ENCODE results near the gene EXOC7. TPM values are rescaled to one million over a fixed set of nuclear protein-coding genes. Genes with fewer than 3 reads are reported as not detected.

The EXOC7 gene
- total RNA-seq: 100 to 1,000 TPM in 1 of 2 donors, 10 to 100 TPM in 1; 98.8 to 138 TPM
- polyA plus RNA-seq: 100 to 1,000 TPM in 1 of 2 donors, 10 to 100 TPM in 1; 25.7 to 102 TPM
- long read RNA-seq, donor 1, full-length matches to known transcripts: 187 of 441 reads
- long read RNA-seq, donor 1, partial matches to known transcripts: 22 of 441 reads
- long read RNA-seq, donor 1, other reads (novel, unspliced or antisense): 232 of 441 reads
- long read RNA-seq, donor 2, full-length matches to known transcripts: 65 of 181 reads
- long read RNA-seq, donor 2, partial matches to known transcripts: 16 of 181 reads
- long read RNA-seq, donor 2, other reads (novel, unspliced or antisense): 100 of 181 reads

- peak within 1 kb of the TSS in 1 of 2 donors; percentile 22 for H3K27ac ChIP-seq (ENCODE audit: low read depth in 1 of 2, low read length in 2 of 2)
- no peaks in the 10 kb centered on the region for H3K9me3 ChIP-seq (ENCODE audit: control insufficient read depth, low read length)
- peaks cover 0 to 2% of the 10 kb centered on the region in 2 donors for H3K4me1 ChIP-seq (ENCODE audit: control insufficient read depth in 1 of 2, insufficient read depth in 2 of 2, low read length in 2 of 2)
- H3K27me3 ChIP-seq (ENCODE audit: control insufficient read depth in 1 of 2, insufficient read depth in 2 of 2, low read length in 1 of 2): no peaks in the 10 kb centered on the region
- DNase-seq (peak; percentile 94 to 98), ATAC-seq (ENCODE audit: low FRiP score) (peak; percentile 97)
- WGBS, 2 donors: 3 to 4% methylated on average over 55 of the region's 55 CpGs
- intact Hi-C loops (cut with DNase I): no loop called here
- no peaks in the 10 kb centered on the region for H3K36me3 ChIP-seq (ENCODE audit: control insufficient read depth in 1 of 2, insufficient read depth in 2 of 2, low read length in 1 of 2)
- H3K4me3 ChIP-seq (ENCODE audit: low read length in 2 of 2): peak within 1 kb of the TSS; percentile 46 to 65
Measured at GRCh38 chr17:76103274-76104139, at the start of gene EXOC7. EXOC7 (minus strand) TSS chr17:76103787; CDS start chr17:76103692, 95 bp downstream.

GRCh38 chr17:76153202-76153601 lies 49.6 kb upstream of the EXOC7 start:
- DNase-seq (no peak), ATAC-seq (ENCODE audit: low FRiP score) (no peak)
- no peak overlapping the region for H3K4me3 ChIP-seq (ENCODE audit: low read length in 2 of 2)
- 89 to 91% methylated on average over 9 of the region's 9 CpGs for WGBS, 2 donors
- H3K4me1 ChIP-seq (ENCODE audit: control insufficient read depth in 1 of 2, insufficient read depth in 2 of 2, low read length in 2 of 2): no peaks in the 10 kb centered on the region
- no peaks in the 10 kb centered on the region for H3K9me3 ChIP-seq (ENCODE audit: control insufficient read depth, low read length)
- no peak overlapping the region for H3K27ac ChIP-seq (ENCODE audit: low read depth in 1 of 2, low read length in 2 of 2)
- H3K27me3 ChIP-seq (ENCODE audit: control insufficient read depth in 1 of 2, insufficient read depth in 2 of 2, low read length in 1 of 2): no peaks in the 10 kb centered on the region
- no peaks in the 10 kb centered on the region for H3K36me3 ChIP-seq (ENCODE audit: control insufficient read depth in 1 of 2, insufficient read depth in 2 of 2, low read length in 1 of 2)
- intact Hi-C loops (cut with DNase I): no loop called here

GRCh38 chr17:76152591-76152990 lies 49.0 kb upstream of the EXOC7 start:
- DNase-seq (no peak), ATAC-seq (ENCODE audit: low FRiP score) (no peak)
- Histone ChIP-seq H3K4me3 (ENCODE audit: low read length in 2 of 2) (no peak overlapping the region), H3K27ac (ENCODE audit: low read depth in 1 of 2, low read length in 2 of 2) (no peak overlapping the region), H3K36me3 (ENCODE audit: control insufficient read depth in 1 of 2, insufficient read depth in 2 of 2, low read length in 1 of 2) (no peaks in the 10 kb centered on the region), H3K9me3 (ENCODE audit: control insufficient read depth, low read length) (no peaks in the 10 kb centered on the region), H3K27me3 (ENCODE audit: control insufficient read depth in 1 of 2, insufficient read depth in 2 of 2, low read length in 1 of 2) (no peaks in the 10 kb centered on the region), H3K4me1 (ENCODE audit: control insufficient read depth in 1 of 2, insufficient read depth in 2 of 2, low read length in 2 of 2) (no peaks in the 10 kb centered on the region)
- WGBS, 2 donors: 90 to 95% methylated on average over 7 of the region's 7 CpGs
- intact Hi-C loops (cut with DNase I): no loop called here

GRCh38 chr17:76151896-76152454 lies 48.4 kb upstream of the EXOC7 start:
- intact Hi-C loops (cut with DNase I): no loop called here
- Histone ChIP-seq H3K4me3 (ENCODE audit: low read length in 2 of 2) (no peak overlapping the region), H3K27me3 (ENCODE audit: control insufficient read depth in 1 of 2, insufficient read depth in 2 of 2, low read length in 1 of 2) (no peaks in the 10 kb centered on the region), H3K36me3 (ENCODE audit: control insufficient read depth in 1 of 2, insufficient read depth in 2 of 2, low read length in 1 of 2) (no peaks in the 10 kb centered on the region), H3K4me1 (ENCODE audit: control insufficient read depth in 1 of 2, insufficient read depth in 2 of 2, low read length in 2 of 2) (no peaks in the 10 kb centered on the region), H3K27ac (ENCODE audit: low read depth in 1 of 2, low read length in 2 of 2) (no peak overlapping the region), H3K9me3 (ENCODE audit: control insufficient read depth, low read length) (no peaks in the 10 kb centered on the region)
- DNase-seq: no peak
- no peak for ATAC-seq (ENCODE audit: low FRiP score)
- WGBS, 2 donors: 95 to 98% methylated on average over 8 of the region's 8 CpGs

- WGBS, 2 donors: 63 to 70% methylated on average over 23 of the region's 23 CpGs
- intact Hi-C loops (cut with DNase I): no loop called here
- no peaks in the 10 kb centered on the region for H3K27me3 ChIP-seq (ENCODE audit: control insufficient read depth in 1 of 2, insufficient read depth in 2 of 2, low read length in 1 of 2)
- H3K4me1 ChIP-seq (ENCODE audit: control insufficient read depth in 1 of 2, insufficient read depth in 2 of 2, low read length in 2 of 2): no peaks in the 10 kb centered on the region
- no peak overlapping the region for H3K27ac ChIP-seq (ENCODE audit: low read depth in 1 of 2, low read length in 2 of 2)
- DNase-seq: no peak
- no peaks in the 10 kb centered on the region for H3K9me3 ChIP-seq (ENCODE audit: control insufficient read depth, low read length)
- no peak overlapping the region for H3K4me3 ChIP-seq (ENCODE audit: low read length in 2 of 2)
- no peak for ATAC-seq (ENCODE audit: low FRiP score)
- no peaks in the 10 kb centered on the region for H3K36me3 ChIP-seq (ENCODE audit: control insufficient read depth in 1 of 2, insufficient read depth in 2 of 2, low read length in 1 of 2)
Measured at GRCh38 chr17:76150712-76151622, 47.4 kb upstream of the EXOC7 start.

- ATAC-seq (ENCODE audit: low FRiP score): no peak
- Histone ChIP-seq H3K4me3 (ENCODE audit: low read length in 2 of 2) (no peak overlapping the region), H3K27me3 (ENCODE audit: control insufficient read depth in 1 of 2, insufficient read depth in 2 of 2, low read length in 1 of 2) (no peaks in the 10 kb centered on the region), H3K4me1 (ENCODE audit: control insufficient read depth in 1 of 2, insufficient read depth in 2 of 2, low read length in 2 of 2) (no peaks in the 10 kb centered on the region), H3K27ac (ENCODE audit: low read depth in 1 of 2, low read length in 2 of 2) (no peak overlapping the region), H3K9me3 (ENCODE audit: control insufficient read depth, low read length) (no peaks in the 10 kb centered on the region), H3K36me3 (ENCODE audit: control insufficient read depth in 1 of 2, insufficient read depth in 2 of 2, low read length in 1 of 2) (no peaks in the 10 kb centered on the region)
- intact Hi-C loops (cut with DNase I): no loop called here
- no peak for DNase-seq
- WGBS, 2 donors: 92 to 95% methylated on average over 10 of the region's 10 CpGs
Measured at GRCh38 chr17:76149214-76149613, 45.6 kb upstream of the EXOC7 start.

- Histone ChIP-seq H3K27me3 (ENCODE audit: control insufficient read depth in 1 of 2, insufficient read depth in 2 of 2, low read length in 1 of 2) (no peaks in the 10 kb centered on the region), H3K4me3 (ENCODE audit: low read length in 2 of 2) (no peak overlapping the region), H3K27ac (ENCODE audit: low read depth in 1 of 2, low read length in 2 of 2) (no peak overlapping the region), H3K36me3 (ENCODE audit: control insufficient read depth in 1 of 2, insufficient read depth in 2 of 2, low read length in 1 of 2) (no peaks in the 10 kb centered on the region), H3K9me3 (ENCODE audit: control insufficient read depth, low read length) (no peaks in the 10 kb centered on the region), H3K4me1 (ENCODE audit: control insufficient read depth in 1 of 2, insufficient read depth in 2 of 2, low read length in 2 of 2) (no peaks in the 10 kb centered on the region)
- intact Hi-C loops (cut with DNase I): no loop called here
- 92 to 97% methylated on average over 1 of the region's 1 CpG for WGBS, 2 donors
- DNase-seq: no peak
- no peak for ATAC-seq (ENCODE audit: low FRiP score)
Measured at GRCh38 chr17:76148015-76148326, 44.4 kb upstream of the EXOC7 start.

All from aorta (tissue), 5 donors.